WTC11 (cell line): ENCODE measurements around the gene CR2. TPM values are rescaled to one million over a fixed set of nuclear protein-coding genes. Genes with fewer than 3 reads are reported as not detected.

Experiments
- ATAC-seq: fragments of 200-7000 bp; cut with Tn5 transposase; 2 replicates; pipeline ENCODE4 v1.10.0; 2021; ENCODE audit warnings: mild to moderate bottlenecking, moderate library complexity
- CTCF ChIA-PET: fragments of 300-600 bp; sonication (Branson Sonifier 250); formaldehyde crosslinking; loops from one replicate; lab custom pipeline; 2021; ENCODE audit warnings: antibody characterized with exemption; lab: Charles Lee
- POLR2A ChIA-PET: fragments of 350-600 bp; sonication (Branson Sonifier 250); formaldehyde crosslinking; loops from one replicate; lab custom pipeline; 2021; ENCODE audit warnings: antibody characterized with exemption; lab: Charles Lee
- DNase-seq: peaks from one replicate; pipeline ENCODE4 v3.0.0; 2021; ENCODE audit warnings: low spot score
- H3K27ac Mint-ChIP-seq: 2 replicates; pipeline ENCODE4 v1.8.0; 2021; ENCODE audit warnings: mixed read lengths
- H3K27me3 Mint-ChIP-seq: 2 replicates; pipeline ENCODE4 v1.8.0; 2021; ENCODE audit warnings: low read depth, mild to moderate bottlenecking, moderate library complexity, mixed read lengths
- H3K36me3 Mint-ChIP-seq: 2 replicates; pipeline ENCODE4 v1.8.0; 2021; ENCODE audit warnings: mixed read lengths
- H3K4me1 Mint-ChIP-seq: 2 replicates; pipeline ENCODE4 v1.8.0; 2022; ENCODE audit warnings: mixed read lengths
- H3K4me3 Mint-ChIP-seq: 2 replicates; pipeline ENCODE4 v1.8.0; 2021; ENCODE audit warnings: mild to moderate bottlenecking, moderate library complexity, mixed read lengths
- H3K9me3 Mint-ChIP-seq: 2 replicates; pipeline ENCODE4 v1.8.0; 2021; ENCODE audit warnings: mixed read lengths
- ATF2 ChIP-seq: sonication (generic); formaldehyde crosslinking; IDR thresholded peaks from 2 replicates; pipeline ENCODE4 v1.8.1; 2022; ENCODE audit warnings: low read depth, missing genetic modification reagents, borderline replicate concordance
- CDX4 ChIP-seq: fragments of 250-450 bp; sonication (Bioruptor Pico); IDR thresholded peaks from 2 replicates; pipeline ENCODE4 v1.9.0; 2021; ENCODE audit warnings: moderate library complexity, mild to moderate bottlenecking, inconsistent platforms, borderline replicate concordance
- E2F1 ChIP-seq: sonication (generic); formaldehyde crosslinking; IDR thresholded peaks from 2 replicates; pipeline ENCODE4 v1.8.0; 2022; ENCODE audit warnings: mild to moderate bottlenecking, missing genetic modification reagents
- ELF4 ChIP-seq: sonication (generic); formaldehyde crosslinking; IDR thresholded peaks from 2 replicates; pipeline ENCODE4 v1.8.1; 2022; ENCODE audit warnings: low read depth, mild to moderate bottlenecking, moderate library complexity, missing genetic modification reagents
- FOXK1 ChIP-seq: sonication (generic); formaldehyde crosslinking; IDR thresholded peaks from 2 replicates; pipeline ENCODE4 v1.8.0; 2022; ENCODE audit warnings: mild to moderate bottlenecking, moderate library complexity, missing genetic modification reagents
- FOXP1 ChIP-seq: sonication (generic); formaldehyde crosslinking; IDR thresholded peaks from 2 replicates; pipeline ENCODE4 v1.8.0; 2022; ENCODE audit warnings: missing genetic modification reagents, mild to moderate bottlenecking, moderate library complexity, borderline replicate concordance
- GABPB1 ChIP-seq: sonication (generic); formaldehyde crosslinking; IDR thresholded peaks from 2 replicates; pipeline ENCODE4 v1.8.1; 2023; ENCODE audit warnings: mild to moderate bottlenecking, missing genetic modification reagents
- GRHL2 ChIP-seq: fragments of 250-450 bp; sonication (Bioruptor Pico); IDR thresholded peaks from 2 replicates; pipeline ENCODE4 v1.8.0; 2022; ENCODE audit warnings: mild to moderate bottlenecking, moderate library complexity; ENCODE audit not compliant: insufficient replicate concordance, severe bottlenecking
- IRF1 ChIP-seq: sonication (generic); formaldehyde crosslinking; IDR thresholded peaks from 2 replicates; pipeline ENCODE4 v1.8.0; 2023; ENCODE audit warnings: missing genetic modification reagents
- MAX ChIP-seq: sonication (generic); formaldehyde crosslinking; IDR thresholded peaks from 2 replicates; pipeline ENCODE4 v1.8.0; 2022; ENCODE audit warnings: mild to moderate bottlenecking, missing genetic modification reagents
- NFE2L1 ChIP-seq: sonication (generic); formaldehyde crosslinking; IDR thresholded peaks from 2 replicates; pipeline ENCODE4 v1.8.1; 2023; ENCODE audit warnings: missing genetic modification reagents
- NR3C1 ChIP-seq: sonication (generic); formaldehyde crosslinking; conservative IDR thresholded peaks from 2 replicates; pipeline ENCODE4 v1.8.1; 2023; ENCODE audit warnings: low read depth, mild to moderate bottlenecking, missing genetic modification reagents
- OVOL2 ChIP-seq: fragments of 250-450 bp; sonication (Bioruptor Pico); IDR thresholded peaks from 2 replicates; pipeline ENCODE4 v1.9.0; 2021; ENCODE audit warnings: mild to moderate bottlenecking, borderline replicate concordance
- PREB ChIP-seq: sonication (generic); formaldehyde crosslinking; IDR thresholded peaks from 2 replicates; pipeline ENCODE4 v1.8.1; 2022; ENCODE audit warnings: mild to moderate bottlenecking, missing genetic modification reagents, moderate library complexity, borderline replicate concordance
- RELA ChIP-seq: sonication (generic); formaldehyde crosslinking; IDR thresholded peaks from 2 replicates; pipeline ENCODE4 v1.8.1; 2022; ENCODE audit warnings: missing genetic modification reagents, mild to moderate bottlenecking, borderline replicate concordance
- ZNF281 ChIP-seq: sonication (generic); formaldehyde crosslinking; IDR thresholded peaks from 2 replicates; pipeline ENCODE4 v1.8.0; 2023; ENCODE audit warnings: mild to moderate bottlenecking, missing genetic modification reagents
- ZSCAN18 ChIP-seq: fragments of 250-450 bp; sonication (Bioruptor Pico); IDR thresholded peaks from 2 replicates; pipeline ENCODE4 v2.1.2; 2022; ENCODE audit warnings: mild to moderate bottlenecking, moderate library complexity
- total RNA-seq: library from RNA; stranded (reverse); gene quantifications from 3 replicates; pipeline ENCODE4 v1.2.3, GENCODE V29; 2021
- TF ChIP-seq, protein P1 (sequence below): fragments of 250-450 bp; sonication (Bioruptor Pico); IDR thresholded peaks from 2 replicates; pipeline ENCODE4 v1.9.0; 2021; ENCODE audit warnings: mild to moderate bottlenecking, borderline replicate concordance

The CR2 gene
- total RNA-seq, 1 experiment from 2014 or later = 3.8 TPM

DNA sequence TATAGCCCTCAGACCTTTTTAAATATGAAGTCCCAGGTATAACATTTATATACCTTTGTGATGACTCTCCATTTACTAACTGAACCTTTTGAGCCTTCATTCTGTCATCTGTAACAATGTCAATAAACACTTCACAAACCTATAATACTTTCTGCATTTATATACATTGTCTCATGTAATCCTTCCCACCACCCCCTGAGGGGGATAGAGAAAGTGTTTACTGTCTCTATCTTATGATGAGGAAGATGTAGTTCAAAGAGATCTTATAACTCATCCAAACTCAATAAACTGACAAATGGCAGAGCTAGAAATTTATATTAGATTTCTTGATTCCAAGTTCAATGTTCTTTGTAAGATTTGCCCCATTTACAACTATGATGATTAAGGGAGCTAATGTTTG is 48.3 kb upstream of the CR2 start (continued):
- TF ChIP-seq CDX4 (CRISPR knock-in tag) (no peak), GRHL2 (CRISPR knock-in tag) (no peak), FOXP1 (CRISPR knock-in tag) (no peak), ATF2 (CRISPR knock-in tag) (no peak), RELA (CRISPR knock-in tag) (no peak)

DNA sequence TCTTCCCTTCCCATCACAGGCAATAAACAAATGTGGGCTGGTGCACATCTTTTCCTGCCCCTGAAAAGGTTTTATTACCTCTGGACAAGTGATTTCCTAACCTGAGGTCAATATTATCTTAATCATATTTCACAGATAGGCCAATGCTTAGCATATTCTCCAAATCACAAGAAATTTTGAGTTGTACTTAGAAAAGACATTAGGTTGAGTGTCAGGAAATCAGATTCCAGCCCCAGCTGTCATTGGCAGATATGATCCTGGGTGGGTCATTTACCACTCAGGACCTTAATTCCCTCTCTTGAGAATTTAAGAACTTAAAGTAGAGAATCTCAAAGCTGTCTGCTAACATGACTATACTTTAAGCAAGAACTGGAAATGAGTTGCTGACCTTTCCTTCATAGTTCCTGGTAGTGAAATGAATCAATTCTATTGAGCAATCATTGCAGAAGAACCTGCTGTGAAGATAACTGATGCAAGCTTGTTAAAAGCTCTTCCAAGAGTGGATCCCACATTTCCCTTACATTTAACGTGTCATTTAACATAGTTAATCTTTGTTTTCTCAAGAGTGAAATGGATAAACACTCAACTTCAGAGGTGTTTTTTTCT is 46.4 kb upstream of the CR2 start:
- Mint-ChIP-seq H3K4me3 (no peak overlapping the region), H3K9me3 (no peaks in the 10 kb centered on the region; the same call in 1 of the 2 replicates), H3K4me1 (no peaks in the 10 kb centered on the region), H3K27me3 (no peaks in the 10 kb centered on the region; the same call in 1 of the 2 replicates), H3K36me3 (no peaks in the 10 kb centered on the region), H3K27ac (no peak overlapping the region)
- no peak for ATAC-seq
- POLR2A ChIA-PET = no interaction called here
- no peak for DNase-seq
- CTCF ChIA-PET = no interaction called here
- TF ChIP-seq OVOL2 (CRISPR knock-in tag) = no peak
- TF ChIP-seq NFE2L1 (CRISPR knock-in tag) = no peak
- no peak for TF ChIP-seq ELF4
- TF ChIP-seq, protein P1, sequence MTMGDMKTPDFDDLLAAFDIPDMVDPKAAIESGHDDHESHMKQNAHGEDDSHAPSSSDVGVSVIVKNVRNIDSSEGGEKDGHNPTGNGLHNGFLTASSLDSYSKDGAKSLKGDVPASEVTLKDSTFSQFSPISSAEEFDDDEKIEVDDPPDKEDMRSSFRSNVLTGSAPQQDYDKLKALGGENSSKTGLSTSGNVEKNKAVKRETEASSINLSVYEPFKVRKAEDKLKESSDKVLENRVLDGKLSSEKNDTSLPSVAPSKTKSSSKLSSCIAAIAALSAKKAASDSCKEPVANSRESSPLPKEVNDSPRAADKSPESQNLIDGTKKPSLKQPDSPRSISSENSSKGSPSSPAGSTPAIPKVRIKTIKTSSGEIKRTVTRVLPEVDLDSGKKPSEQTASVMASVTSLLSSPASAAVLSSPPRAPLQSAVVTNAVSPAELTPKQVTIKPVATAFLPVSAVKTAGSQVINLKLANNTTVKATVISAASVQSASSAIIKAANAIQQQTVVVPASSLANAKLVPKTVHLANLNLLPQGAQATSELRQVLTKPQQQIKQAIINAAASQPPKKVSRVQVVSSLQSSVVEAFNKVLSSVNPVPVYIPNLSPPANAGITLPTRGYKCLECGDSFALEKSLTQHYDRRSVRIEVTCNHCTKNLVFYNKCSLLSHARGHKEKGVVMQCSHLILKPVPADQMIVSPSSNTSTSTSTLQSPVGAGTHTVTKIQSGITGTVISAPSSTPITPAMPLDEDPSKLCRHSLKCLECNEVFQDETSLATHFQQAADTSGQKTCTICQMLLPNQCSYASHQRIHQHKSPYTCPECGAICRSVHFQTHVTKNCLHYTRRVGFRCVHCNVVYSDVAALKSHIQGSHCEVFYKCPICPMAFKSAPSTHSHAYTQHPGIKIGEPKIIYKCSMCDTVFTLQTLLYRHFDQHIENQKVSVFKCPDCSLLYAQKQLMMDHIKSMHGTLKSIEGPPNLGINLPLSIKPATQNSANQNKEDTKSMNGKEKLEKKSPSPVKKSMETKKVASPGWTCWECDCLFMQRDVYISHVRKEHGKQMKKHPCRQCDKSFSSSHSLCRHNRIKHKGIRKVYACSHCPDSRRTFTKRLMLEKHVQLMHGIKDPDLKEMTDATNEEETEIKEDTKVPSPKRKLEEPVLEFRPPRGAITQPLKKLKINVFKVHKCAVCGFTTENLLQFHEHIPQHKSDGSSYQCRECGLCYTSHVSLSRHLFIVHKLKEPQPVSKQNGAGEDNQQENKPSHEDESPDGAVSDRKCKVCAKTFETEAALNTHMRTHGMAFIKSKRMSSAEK = no peak
- TF ChIP-seq MAX (CRISPR knock-in tag) = no peak
- no peak for TF ChIP-seq PREB (CRISPR knock-in tag)
- no peak for TF ChIP-seq FOXP1 (CRISPR knock-in tag)
- no peak for TF ChIP-seq GABPB1
- TF ChIP-seq FOXK1 (CRISPR knock-in tag) = no peak
- TF ChIP-seq NR3C1 = no peak
- TF ChIP-seq ZSCAN18 (CRISPR knock-in tag) = no peak
- no peak for TF ChIP-seq E2F1
- no peak for TF ChIP-seq IRF1 (CRISPR knock-in tag)
- no peak for TF ChIP-seq ZNF281
